ENCODE data around the gene AARSD1. TPM values are rescaled to one million over a fixed set of nuclear protein-coding genes. Genes with fewer than 3 reads are reported as not detected.
A peak's percentile ranks its signal among the peaks of the same experiment; 100 is the strongest.
"Not testable (repeated sequence)": the region's sequence is repeated elsewhere in the genome, so short reads cannot be mapped to it uniquely, and the experiment has no call there.

AARSD1 gene
- total and polyA plus RNA-seq, 2 donors (not counting 1 experiment from before 2014, with no cell fraction given), result 17.7 to 37.3 TPM

DNA sequence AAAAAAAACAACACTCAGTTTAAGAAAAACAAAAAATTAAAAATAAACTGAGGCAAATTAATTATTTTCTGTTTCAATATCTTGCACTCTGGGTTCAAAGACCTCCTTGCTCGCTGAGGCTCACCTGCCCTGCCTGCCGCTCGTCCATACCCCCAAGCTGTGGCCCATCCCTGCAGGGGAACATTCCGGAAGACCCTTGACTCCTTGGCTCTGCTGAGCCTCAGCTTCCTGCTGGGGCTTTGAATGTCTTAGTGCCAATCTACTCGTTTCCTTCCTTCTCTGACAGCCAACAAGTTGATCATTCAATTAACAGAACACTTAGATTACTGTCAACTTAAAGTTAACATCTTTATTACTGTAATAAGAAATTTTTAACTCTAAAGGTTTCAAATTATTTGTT is 39.4 kb downstream of the AARSD1 start:
- Histone ChIP-seq H3K79me2 (ENCODE audit: control insufficient read depth, insufficient read depth, low read length) (no peaks in the 10 kb centered on the region), H3K4me2 (ENCODE audit: extremely low read depth, insufficient read depth, low read length) (no peak overlapping the region), H3K27me3 (ENCODE audit: control insufficient read depth, insufficient read depth, low read length) (peaks cover 6% of the 10 kb centered on the region), H3K27ac (ENCODE audit: insufficient read depth, low read length) (no peak overlapping the region), H3K36me3 (ENCODE audit: control insufficient read depth, insufficient read depth, low read length) (no peaks in the 10 kb centered on the region), H3K4me1 (ENCODE audit: control insufficient read depth, extremely low read depth, insufficient read depth, low read length) (no peaks in the 10 kb centered on the region), H3K9ac (ENCODE audit: insufficient read depth, low read length) (no peak overlapping the region), H3K4me3 (replicated peaks in 1 of 4; ENCODE audit: control extremely low read depth in 1 of 4, insufficient read depth in 1 of 4, low read depth in 3 of 4, low read length in 4 of 4) (no peak overlapping the region), H2AFZ (ENCODE audit: low read length) (no peak overlapping the region), H3K9me3 (ENCODE audit: control insufficient read depth, insufficient read depth, low read depth, low read length) (no peaks in the 10 kb centered on the region), H4K20me1 (ENCODE audit: control insufficient read depth, extremely low read depth, insufficient read depth, low read length) (no peaks in the 10 kb centered on the region)
- no peak for TF ChIP-seq EZH2 (IDR thresholded peaks at IDR 0.05; ENCODE audit: low read length, missing control alignments)
- TF ChIP-seq, protein P1, sequence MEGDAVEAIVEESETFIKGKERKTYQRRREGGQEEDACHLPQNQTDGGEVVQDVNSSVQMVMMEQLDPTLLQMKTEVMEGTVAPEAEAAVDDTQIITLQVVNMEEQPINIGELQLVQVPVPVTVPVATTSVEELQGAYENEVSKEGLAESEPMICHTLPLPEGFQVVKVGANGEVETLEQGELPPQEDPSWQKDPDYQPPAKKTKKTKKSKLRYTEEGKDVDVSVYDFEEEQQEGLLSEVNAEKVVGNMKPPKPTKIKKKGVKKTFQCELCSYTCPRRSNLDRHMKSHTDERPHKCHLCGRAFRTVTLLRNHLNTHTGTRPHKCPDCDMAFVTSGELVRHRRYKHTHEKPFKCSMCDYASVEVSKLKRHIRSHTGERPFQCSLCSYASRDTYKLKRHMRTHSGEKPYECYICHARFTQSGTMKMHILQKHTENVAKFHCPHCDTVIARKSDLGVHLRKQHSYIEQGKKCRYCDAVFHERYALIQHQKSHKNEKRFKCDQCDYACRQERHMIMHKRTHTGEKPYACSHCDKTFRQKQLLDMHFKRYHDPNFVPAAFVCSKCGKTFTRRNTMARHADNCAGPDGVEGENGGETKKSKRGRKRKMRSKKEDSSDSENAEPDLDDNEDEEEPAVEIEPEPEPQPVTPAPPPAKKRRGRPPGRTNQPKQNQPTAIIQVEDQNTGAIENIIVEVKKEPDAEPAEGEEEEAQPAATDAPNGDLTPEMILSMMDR (conservative IDR thresholded peaks at IDR 0.05 in 1 of 2, IDR thresholded peaks at IDR 0.05 in 1 of 2; ENCODE audit: low read depth in 1 of 2, low read length in 2 of 2), result no peak
- no peak for DNase-seq (ENCODE audit: low read depth in 2 of 2)

DNA sequence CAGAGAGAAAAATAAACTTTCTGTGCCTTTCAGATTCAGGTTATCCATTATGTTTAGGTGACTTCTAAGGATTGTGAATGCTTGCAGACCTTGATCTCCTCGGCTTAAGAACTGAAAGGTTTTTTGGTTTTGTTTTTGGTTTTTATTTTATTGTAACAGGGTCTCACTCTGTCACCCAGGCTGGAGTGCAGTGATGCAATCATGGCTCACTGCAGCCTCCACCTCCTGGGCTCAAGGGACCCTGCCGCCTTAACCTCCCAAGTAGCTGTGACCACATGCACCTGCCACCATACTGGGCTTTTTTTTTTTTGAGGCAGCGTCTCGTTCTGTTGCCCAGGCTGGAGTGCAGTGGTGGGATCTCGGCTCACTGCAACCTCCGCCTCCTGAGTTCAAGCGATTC is 40.8 kb downstream of the AARSD1 start:
- H3K9ac ChIP-seq (ENCODE audit: insufficient read depth, low read length); H3K27me3 ChIP-seq (ENCODE audit: control insufficient read depth, insufficient read depth, low read length); H3K9me3 ChIP-seq (ENCODE audit: control insufficient read depth, insufficient read depth, low read depth, low read length); H3K27ac ChIP-seq (ENCODE audit: insufficient read depth, low read length); DNase-seq (ENCODE audit: low read depth in 2 of 2); H3K4me1 ChIP-seq (ENCODE audit: control insufficient read depth, extremely low read depth, insufficient read depth, low read length); H3K4me3 ChIP-seq (replicated peaks in 1 of 4; ENCODE audit: control extremely low read depth in 1 of 4, insufficient read depth in 1 of 4, low read depth in 3 of 4, low read length in 4 of 4); H2AFZ ChIP-seq (ENCODE audit: low read length); H3K79me2 ChIP-seq (ENCODE audit: control insufficient read depth, insufficient read depth, low read length); H3K4me2 ChIP-seq (ENCODE audit: extremely low read depth, insufficient read depth, low read length); H3K36me3 ChIP-seq (ENCODE audit: control insufficient read depth, insufficient read depth, low read length); H4K20me1 ChIP-seq (ENCODE audit: control insufficient read depth, extremely low read depth, insufficient read depth, low read length): not testable (repeated sequence)

DNA sequence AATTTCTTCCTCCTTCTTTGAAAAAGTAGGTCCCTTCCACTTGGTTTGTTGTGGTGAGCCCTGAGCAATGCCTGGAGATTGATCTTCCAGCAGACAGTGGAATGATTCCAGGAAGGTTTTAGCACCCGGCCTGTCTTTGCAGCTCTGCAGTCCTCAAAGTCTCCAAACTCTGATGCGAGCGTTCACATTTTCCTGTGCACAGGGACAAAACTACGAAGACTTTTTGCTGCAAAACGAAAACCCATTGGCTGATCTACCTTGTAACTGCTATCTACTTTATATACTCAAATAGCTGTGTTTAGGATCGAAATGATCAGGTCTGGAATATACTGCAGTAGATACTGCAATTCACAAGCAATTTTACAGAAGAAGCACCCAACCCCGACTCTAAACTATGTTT is 42.0 kb downstream of the AARSD1 start:
- Histone ChIP-seq H4K20me1 (ENCODE audit: control insufficient read depth, extremely low read depth, insufficient read depth, low read length) (no peaks in the 10 kb centered on the region), H3K36me3 (ENCODE audit: control insufficient read depth, insufficient read depth, low read length) (no peaks in the 10 kb centered on the region), H3K9ac (ENCODE audit: insufficient read depth, low read length) (no peak overlapping the region), H3K9me3 (ENCODE audit: control insufficient read depth, insufficient read depth, low read depth, low read length) (no peaks in the 10 kb centered on the region), H3K4me1 (ENCODE audit: control insufficient read depth, extremely low read depth, insufficient read depth, low read length) (no peaks in the 10 kb centered on the region), H3K27ac (ENCODE audit: insufficient read depth, low read length) (no peak overlapping the region), H3K4me2 (ENCODE audit: extremely low read depth, insufficient read depth, low read length) (no peak overlapping the region), H3K27me3 (ENCODE audit: control insufficient read depth, insufficient read depth, low read length) (peaks cover 6% of the 10 kb centered on the region), H3K79me2 (ENCODE audit: control insufficient read depth, insufficient read depth, low read length) (no peaks in the 10 kb centered on the region), H3K4me3 (replicated peaks in 1 of 4; ENCODE audit: control extremely low read depth in 1 of 4, insufficient read depth in 1 of 4, low read depth in 3 of 4, low read length in 4 of 4) (no peak overlapping the region), H2AFZ (ENCODE audit: low read length) (no peak overlapping the region)
- peak in 1 of 2 donors; percentile 23 for DNase-seq (ENCODE audit: low read depth in 2 of 2)
- TF ChIP-seq EZH2 (IDR thresholded peaks at IDR 0.05; ENCODE audit: low read length, missing control alignments), result no peak
- TF ChIP-seq, protein P1 (conservative IDR thresholded peaks at IDR 0.05 in 1 of 2, IDR thresholded peaks at IDR 0.05 in 1 of 2; ENCODE audit: low read depth in 1 of 2, low read length in 2 of 2), result no peak

Data from fibroblast of lung (primary cell).